ENCODE results near the gene FIBP. TPM values are rescaled to one million over a fixed set of nuclear protein-coding genes. Genes with fewer than 3 reads are reported as not detected.

FIBP gene
- polyA plus RNA-seq, 1 donor from 2014 or later = 248 TPM

DNA sequence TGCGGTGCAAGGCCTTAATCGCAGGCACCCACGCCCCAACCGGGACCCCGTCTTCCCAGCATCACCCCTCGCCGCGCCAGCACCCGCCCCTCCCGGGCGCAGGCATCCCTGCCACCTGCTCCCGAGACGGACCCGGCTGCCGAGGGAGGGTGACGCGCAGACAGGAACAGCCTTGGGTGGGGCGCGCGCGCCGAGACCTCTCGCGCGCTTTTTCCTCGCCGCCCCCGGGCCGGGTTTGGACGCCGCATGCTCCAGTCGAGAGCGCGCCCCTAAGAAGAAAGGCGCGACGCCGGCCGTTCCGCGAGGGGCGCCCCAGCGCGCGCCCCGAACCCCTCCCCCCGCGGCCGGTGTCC lies 30.8 kb downstream of the FIBP start:
- Histone ChIP-seq H3K36me3 (ENCODE audit: insufficient read depth, low read length) (peaks cover 5% of the 10 kb centered on the region), H4K20me1 (ENCODE audit: insufficient read depth) (peaks cover 48% of the 10 kb centered on the region), H3K27me3 (ENCODE audit: insufficient read depth, low read depth, low read length) (no peaks in the 10 kb centered on the region), H3K4me2 (ENCODE audit: low read length) (peak overlapping the region; percentile 90), H3K4me3 (ENCODE audit: low read length) (peak overlapping the region; percentile 100), H3K9me2 (ENCODE audit: insufficient read depth, low read length) (no peaks in the 10 kb centered on the region), H3K79me2 (replicated peaks; ENCODE audit: insufficient read depth, low read length) (peaks cover 53% of the 10 kb centered on the region), H2AFZ (ENCODE audit: low read depth, low read length) (peak overlapping the region; percentile 31), H3F3A (ENCODE audit: insufficient read depth, low read length, poor library complexity, severe bottlenecking) (peaks cover 5% of the 10 kb centered on the region), H3K27ac (ENCODE audit: low read length) (peak overlapping the region; percentile 99), H3K9me3 (ENCODE audit: low read length) (no peaks in the 10 kb centered on the region), H3K9ac (ENCODE audit: low read length) (peak overlapping the region; percentile 91)
- TF ChIP-seq MXI1 (conservative IDR thresholded peaks at IDR 0.05; ENCODE audit: poor library complexity, severe bottlenecking) (peak; percentile 59), EZH2 (IDR thresholded peaks at IDR 0.05; ENCODE audit: borderline replicate concordance, insufficient read depth, low read length, poor library complexity, severe bottlenecking) (no peak), POLR2AphosphoS5 (IDR thresholded peaks at IDR 0.05) (no peak), EP300 (conservative IDR thresholded peaks at IDR 0.05; ENCODE audit: poor library complexity, severe bottlenecking) (no peak), TAF1 (IDR thresholded peaks at IDR 0.05; ENCODE audit: low read depth) (no peak), SMC3 (conservative IDR thresholded peaks at IDR 0.05; ENCODE audit: poor library complexity) (no peak)
- TF ChIP-seq, protein P1, sequence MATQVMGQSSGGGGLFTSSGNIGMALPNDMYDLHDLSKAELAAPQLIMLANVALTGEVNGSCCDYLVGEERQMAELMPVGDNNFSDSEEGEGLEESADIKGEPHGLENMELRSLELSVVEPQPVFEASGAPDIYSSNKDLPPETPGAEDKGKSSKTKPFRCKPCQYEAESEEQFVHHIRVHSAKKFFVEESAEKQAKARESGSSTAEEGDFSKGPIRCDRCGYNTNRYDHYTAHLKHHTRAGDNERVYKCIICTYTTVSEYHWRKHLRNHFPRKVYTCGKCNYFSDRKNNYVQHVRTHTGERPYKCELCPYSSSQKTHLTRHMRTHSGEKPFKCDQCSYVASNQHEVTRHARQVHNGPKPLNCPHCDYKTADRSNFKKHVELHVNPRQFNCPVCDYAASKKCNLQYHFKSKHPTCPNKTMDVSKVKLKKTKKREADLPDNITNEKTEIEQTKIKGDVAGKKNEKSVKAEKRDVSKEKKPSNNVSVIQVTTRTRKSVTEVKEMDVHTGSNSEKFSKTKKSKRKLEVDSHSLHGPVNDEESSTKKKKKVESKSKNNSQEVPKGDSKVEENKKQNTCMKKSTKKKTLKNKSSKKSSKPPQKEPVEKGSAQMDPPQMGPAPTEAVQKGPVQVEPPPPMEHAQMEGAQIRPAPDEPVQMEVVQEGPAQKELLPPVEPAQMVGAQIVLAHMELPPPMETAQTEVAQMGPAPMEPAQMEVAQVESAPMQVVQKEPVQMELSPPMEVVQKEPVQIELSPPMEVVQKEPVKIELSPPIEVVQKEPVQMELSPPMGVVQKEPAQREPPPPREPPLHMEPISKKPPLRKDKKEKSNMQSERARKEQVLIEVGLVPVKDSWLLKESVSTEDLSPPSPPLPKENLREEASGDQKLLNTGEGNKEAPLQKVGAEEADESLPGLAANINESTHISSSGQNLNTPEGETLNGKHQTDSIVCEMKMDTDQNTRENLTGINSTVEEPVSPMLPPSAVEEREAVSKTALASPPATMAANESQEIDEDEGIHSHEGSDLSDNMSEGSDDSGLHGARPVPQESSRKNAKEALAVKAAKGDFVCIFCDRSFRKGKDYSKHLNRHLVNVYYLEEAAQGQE (IDR thresholded peaks at IDR 0.05; ENCODE audit: borderline replicate concordance) = no peak

DNA sequence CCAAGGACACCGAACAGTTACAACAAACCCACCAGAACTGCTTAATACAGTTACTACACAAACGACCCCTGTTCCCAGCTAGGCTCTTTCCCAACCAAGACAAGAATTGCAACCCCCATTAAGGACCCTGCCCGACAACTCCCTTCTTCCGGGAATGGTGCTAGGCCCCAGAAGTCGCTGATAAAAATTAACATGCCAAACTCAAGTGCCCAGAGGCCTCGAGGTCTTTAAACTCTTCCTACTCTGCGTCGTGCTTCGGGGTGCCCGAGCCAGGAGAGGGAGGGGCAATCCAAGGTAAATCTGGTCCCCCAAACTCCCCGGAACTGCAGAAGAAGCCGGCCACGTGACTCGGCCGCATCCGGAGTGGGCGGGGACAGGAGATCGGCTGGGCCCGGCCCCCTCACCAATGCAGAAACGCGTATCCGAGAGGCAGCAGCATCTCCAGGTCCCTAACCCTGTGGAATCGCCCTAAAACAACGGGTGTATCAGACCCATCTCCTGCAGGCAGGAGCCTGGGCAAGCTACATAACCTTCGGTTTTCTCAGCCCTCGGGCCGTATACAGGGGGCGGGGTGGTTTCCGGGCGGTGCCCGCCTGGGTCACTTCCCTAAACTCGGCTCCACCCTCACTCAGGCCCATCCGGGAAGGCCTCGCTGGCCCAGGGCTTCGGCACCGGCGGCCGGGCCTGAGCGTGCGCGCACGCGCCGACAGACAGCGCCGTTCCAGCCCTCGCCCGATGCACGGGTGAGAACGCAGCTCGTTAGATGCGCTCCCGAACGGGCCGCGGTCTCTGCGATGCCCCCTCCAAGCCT lies 31.4 kb downstream of the FIBP start:
- Histone ChIP-seq H3K9me3 (ENCODE audit: low read length) (no peaks in the 10 kb centered on the region), H3K4me3 (ENCODE audit: low read length) (peak overlapping the region; percentile 100), H3K27ac (ENCODE audit: low read length) (peak overlapping the region; percentile 99), H3K36me3 (ENCODE audit: insufficient read depth, low read length) (peaks cover 5% of the 10 kb centered on the region), H3F3A (ENCODE audit: insufficient read depth, low read length, poor library complexity, severe bottlenecking) (peaks cover 5% of the 10 kb centered on the region), H3K27me3 (ENCODE audit: insufficient read depth, low read depth, low read length) (no peaks in the 10 kb centered on the region), H2AFZ (ENCODE audit: low read depth, low read length) (peak overlapping the region; percentile 31), H3K9ac (ENCODE audit: low read length) (peak overlapping the region; percentile 91), H3K79me2 (replicated peaks; ENCODE audit: insufficient read depth, low read length) (peaks cover 49% of the 10 kb centered on the region), H4K20me1 (ENCODE audit: insufficient read depth) (peaks cover 48% of the 10 kb centered on the region), H3K4me2 (ENCODE audit: low read length) (peak overlapping the region; percentile 90), H3K9me2 (ENCODE audit: insufficient read depth, low read length) (no peaks in the 10 kb centered on the region)
- TF ChIP-seq, protein P2, sequence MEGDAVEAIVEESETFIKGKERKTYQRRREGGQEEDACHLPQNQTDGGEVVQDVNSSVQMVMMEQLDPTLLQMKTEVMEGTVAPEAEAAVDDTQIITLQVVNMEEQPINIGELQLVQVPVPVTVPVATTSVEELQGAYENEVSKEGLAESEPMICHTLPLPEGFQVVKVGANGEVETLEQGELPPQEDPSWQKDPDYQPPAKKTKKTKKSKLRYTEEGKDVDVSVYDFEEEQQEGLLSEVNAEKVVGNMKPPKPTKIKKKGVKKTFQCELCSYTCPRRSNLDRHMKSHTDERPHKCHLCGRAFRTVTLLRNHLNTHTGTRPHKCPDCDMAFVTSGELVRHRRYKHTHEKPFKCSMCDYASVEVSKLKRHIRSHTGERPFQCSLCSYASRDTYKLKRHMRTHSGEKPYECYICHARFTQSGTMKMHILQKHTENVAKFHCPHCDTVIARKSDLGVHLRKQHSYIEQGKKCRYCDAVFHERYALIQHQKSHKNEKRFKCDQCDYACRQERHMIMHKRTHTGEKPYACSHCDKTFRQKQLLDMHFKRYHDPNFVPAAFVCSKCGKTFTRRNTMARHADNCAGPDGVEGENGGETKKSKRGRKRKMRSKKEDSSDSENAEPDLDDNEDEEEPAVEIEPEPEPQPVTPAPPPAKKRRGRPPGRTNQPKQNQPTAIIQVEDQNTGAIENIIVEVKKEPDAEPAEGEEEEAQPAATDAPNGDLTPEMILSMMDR (IDR thresholded peaks at IDR 0.05; ENCODE audit: poor library complexity, severe bottlenecking) = no peak
- TF ChIP-seq POLR2AphosphoS5 (IDR thresholded peaks at IDR 0.05) (no peak), MXI1 (conservative IDR thresholded peaks at IDR 0.05; ENCODE audit: poor library complexity, severe bottlenecking) (peak; percentile 64), EZH2 (IDR thresholded peaks at IDR 0.05; ENCODE audit: borderline replicate concordance, insufficient read depth, low read length, poor library complexity, severe bottlenecking) (no peak), TAF1 (IDR thresholded peaks at IDR 0.05; ENCODE audit: low read depth) (no peak)

All from neural cell (in vitro differentiated cells).